ENCODE measurements around the gene CABP2. TPM values are rescaled to one million over a fixed set of nuclear protein-coding genes. Genes with fewer than 3 reads are reported as not detected.

CABP2 gene
- total RNA-seq, 1 donor from 2014 or later, result not detected

DNA sequence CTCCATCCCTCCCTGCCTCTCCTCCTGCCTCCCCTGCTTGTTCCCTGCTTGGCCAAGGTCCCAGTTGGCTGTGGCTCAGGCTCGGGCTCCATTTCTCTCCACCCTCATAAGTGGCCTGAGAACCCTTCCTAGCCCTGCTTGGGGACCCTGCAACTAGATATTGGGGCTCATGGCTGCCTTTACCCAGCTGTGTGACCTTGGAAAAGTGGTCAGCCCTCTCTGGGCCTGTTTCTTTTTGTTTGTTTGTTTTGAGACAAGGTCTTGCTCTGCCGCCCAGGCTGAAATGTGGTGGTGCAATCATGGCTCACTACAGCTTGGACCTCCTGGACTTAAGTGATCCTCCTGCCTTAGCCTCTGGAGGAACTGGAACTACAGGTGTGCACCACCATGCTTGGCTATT lies 20.3 kb upstream of the CABP2 start:
- Histone ChIP-seq H3K27me3 (no peaks in the 10 kb centered on the region), H3K4me1 (no peaks in the 10 kb centered on the region), H3K27ac (no peak overlapping the region), H3K9me3 (no peaks in the 10 kb centered on the region), H3K36me3 (no peaks in the 10 kb centered on the region), H3K4me3 (no peak overlapping the region)
- intact Hi-C loops (cut with DNase I), result no loop called here
- TF ChIP-seq POLR2A (IDR thresholded peaks at IDR 0.05) (no peak), POLR2AphosphoS5 (IDR thresholded peaks at IDR 0.05; ENCODE audit: insufficient read depth in 1 of 2, low read depth in 1 of 2) (no peak)
- TF ChIP-seq, protein P1, sequence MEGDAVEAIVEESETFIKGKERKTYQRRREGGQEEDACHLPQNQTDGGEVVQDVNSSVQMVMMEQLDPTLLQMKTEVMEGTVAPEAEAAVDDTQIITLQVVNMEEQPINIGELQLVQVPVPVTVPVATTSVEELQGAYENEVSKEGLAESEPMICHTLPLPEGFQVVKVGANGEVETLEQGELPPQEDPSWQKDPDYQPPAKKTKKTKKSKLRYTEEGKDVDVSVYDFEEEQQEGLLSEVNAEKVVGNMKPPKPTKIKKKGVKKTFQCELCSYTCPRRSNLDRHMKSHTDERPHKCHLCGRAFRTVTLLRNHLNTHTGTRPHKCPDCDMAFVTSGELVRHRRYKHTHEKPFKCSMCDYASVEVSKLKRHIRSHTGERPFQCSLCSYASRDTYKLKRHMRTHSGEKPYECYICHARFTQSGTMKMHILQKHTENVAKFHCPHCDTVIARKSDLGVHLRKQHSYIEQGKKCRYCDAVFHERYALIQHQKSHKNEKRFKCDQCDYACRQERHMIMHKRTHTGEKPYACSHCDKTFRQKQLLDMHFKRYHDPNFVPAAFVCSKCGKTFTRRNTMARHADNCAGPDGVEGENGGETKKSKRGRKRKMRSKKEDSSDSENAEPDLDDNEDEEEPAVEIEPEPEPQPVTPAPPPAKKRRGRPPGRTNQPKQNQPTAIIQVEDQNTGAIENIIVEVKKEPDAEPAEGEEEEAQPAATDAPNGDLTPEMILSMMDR (IDR thresholded peaks at IDR 0.05), result no peak
- no peak for DNase-seq (ENCODE audit: extremely low spot score in 2 of 2)

DNA sequence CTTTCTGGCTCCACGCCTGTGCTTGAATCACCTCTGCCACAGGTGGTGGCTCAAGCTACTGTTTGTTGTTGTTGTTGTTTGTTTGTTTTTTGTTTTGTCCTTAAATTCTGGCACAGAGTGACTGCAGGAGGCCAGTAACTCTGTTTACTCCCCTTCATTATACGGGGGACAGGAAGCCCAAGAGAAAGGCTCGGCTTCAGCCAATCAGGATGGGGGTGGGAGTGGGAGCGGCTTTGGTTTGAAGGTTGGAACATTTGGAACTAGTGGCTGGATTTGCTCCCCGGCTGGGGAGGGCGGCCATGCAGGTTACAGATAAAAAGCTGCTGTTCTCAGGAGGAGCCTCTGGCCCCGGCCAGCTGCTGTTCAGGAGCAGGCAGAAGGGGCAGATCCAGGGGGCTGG lies 19.7 kb upstream of the CABP2 start:
- intact Hi-C loops (cut with DNase I), result no loop called here
- H3K27me3 ChIP-seq, result no peaks in the 10 kb centered on the region
- H3K4me3 ChIP-seq, result no peak overlapping the region
- no peaks in the 10 kb centered on the region for H3K9me3 ChIP-seq
- no peak overlapping the region for H3K27ac ChIP-seq
- no peaks in the 10 kb centered on the region for H3K4me1 ChIP-seq
- TF ChIP-seq POLR2AphosphoS5 (IDR thresholded peaks at IDR 0.05; ENCODE audit: insufficient read depth in 1 of 2, low read depth in 1 of 2), result no peak
- no peak for TF ChIP-seq POLR2A (IDR thresholded peaks at IDR 0.05)
- TF ChIP-seq, protein P1 (IDR thresholded peaks at IDR 0.05), result no peak
- H3K36me3 ChIP-seq, result no peaks in the 10 kb centered on the region
- DNase-seq (ENCODE audit: extremely low spot score in 2 of 2), result no peak

- no peaks in the 10 kb centered on the region for H3K9me3 ChIP-seq
Measured at GRCh38 chr11:67542169-67542568, 18.9 kb upstream of the CABP2 start.

DNA sequence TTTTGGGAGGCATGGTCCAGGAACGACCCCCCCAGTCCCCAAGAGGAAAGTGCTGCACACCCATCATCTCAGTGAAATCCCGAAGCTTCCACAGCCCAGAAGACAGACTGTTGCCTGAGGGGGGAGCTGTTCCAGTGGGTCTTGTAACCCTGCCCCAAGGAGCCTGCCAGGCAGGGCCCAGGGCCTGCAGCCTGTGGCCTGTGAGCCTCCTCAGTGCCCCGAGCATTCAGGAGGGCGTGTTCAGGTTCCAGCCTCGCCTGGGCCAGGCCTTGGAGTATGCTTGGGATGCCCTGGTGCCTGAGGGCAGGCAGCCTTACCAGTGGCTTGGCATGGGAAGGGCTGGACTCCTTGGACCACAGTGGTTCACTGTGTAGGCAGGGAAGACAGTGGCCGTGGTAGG lies 18.0 kb upstream of the CABP2 start:
- no peak for DNase-seq (ENCODE audit: extremely low spot score in 2 of 2)
- H3K36me3 ChIP-seq, result no peaks in the 10 kb centered on the region
- intact Hi-C loops (cut with DNase I), result no loop called here
- H3K27ac ChIP-seq, result no peak overlapping the region
- no peak for TF ChIP-seq POLR2AphosphoS5 (IDR thresholded peaks at IDR 0.05; ENCODE audit: insufficient read depth in 1 of 2, low read depth in 1 of 2)
- TF ChIP-seq, protein P1 (IDR thresholded peaks at IDR 0.05), result no peak
- no peak for TF ChIP-seq POLR2A (IDR thresholded peaks at IDR 0.05)
- no peaks in the 10 kb centered on the region for H3K27me3 ChIP-seq
- no peak overlapping the region for H3K4me3 ChIP-seq
- H3K9me3 ChIP-seq, result no peaks in the 10 kb centered on the region
- no peaks in the 10 kb centered on the region for H3K4me1 ChIP-seq

More at GRCh38 chr11:67542169-67542568, 18.9 kb upstream of the CABP2 start:
- TF ChIP-seq POLR2A (IDR thresholded peaks at IDR 0.05) (no peak), POLR2AphosphoS5 (IDR thresholded peaks at IDR 0.05; ENCODE audit: insufficient read depth in 1 of 2, low read depth in 1 of 2) (no peak)
- TF ChIP-seq, protein P1 (IDR thresholded peaks at IDR 0.05), result no peak
- no peaks in the 10 kb centered on the region for H3K4me1 ChIP-seq
- no peak for DNase-seq (ENCODE audit: extremely low spot score in 2 of 2)
- H3K4me3 ChIP-seq, result no peak overlapping the region
- no peaks in the 10 kb centered on the region for H3K36me3 ChIP-seq
- H3K27me3 ChIP-seq, result no peaks in the 10 kb centered on the region
- intact Hi-C loops (cut with DNase I), result no loop called here
- no peak overlapping the region for H3K27ac ChIP-seq

DNA sequence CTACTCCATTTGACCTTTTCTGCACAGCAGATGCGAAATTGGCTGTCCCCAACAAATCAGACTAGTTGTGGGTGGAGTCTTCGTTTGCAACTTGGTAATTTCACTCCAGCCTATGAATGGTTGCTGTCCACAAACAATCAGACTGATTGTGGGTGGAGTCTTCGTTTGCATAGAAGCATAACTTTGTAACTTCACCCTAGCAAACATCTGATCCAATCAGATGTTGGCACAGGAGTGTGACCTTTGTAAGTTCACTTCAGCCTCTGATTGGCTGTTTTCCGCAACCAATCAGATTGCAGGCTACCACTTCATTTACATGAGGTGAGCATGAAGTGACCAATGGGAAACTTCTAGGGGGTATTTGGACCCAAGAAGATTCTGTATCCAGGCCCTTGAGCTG lies 16.3 kb upstream of the CABP2 start:
- intact Hi-C loops (cut with DNase I), result no loop called here
- H3K4me1 ChIP-seq, result no peaks in the 10 kb centered on the region
- no peak overlapping the region for H3K4me3 ChIP-seq
- H3K9me3 ChIP-seq, result no peaks in the 10 kb centered on the region
- no peak overlapping the region for H3K27ac ChIP-seq
- H3K27me3 ChIP-seq, result no peaks in the 10 kb centered on the region
- no peaks in the 10 kb centered on the region for H3K36me3 ChIP-seq
- TF ChIP-seq, protein P1 (IDR thresholded peaks at IDR 0.05), result no peak
- TF ChIP-seq POLR2AphosphoS5 (IDR thresholded peaks at IDR 0.05; ENCODE audit: insufficient read depth in 1 of 2, low read depth in 1 of 2) (no peak), POLR2A (IDR thresholded peaks at IDR 0.05) (no peak)
- no peak for DNase-seq (ENCODE audit: extremely low spot score in 2 of 2)
